H4 (cell line): ENCODE results near the gene SLC52A3. TPM values are rescaled to one million over a fixed set of nuclear protein-coding genes. Genes with fewer than 3 reads are reported as not detected.
A peak's percentile ranks its signal among the peaks of the same experiment; 100 is the strongest.
"Not testable (repeated sequence)": the region's sequence is repeated elsewhere in the genome, so short reads cannot be mapped to it uniquely, and the experiment has no call there.

Source experiments
- DNase-seq: peaks from one replicate; pipeline ENCODE4 v3.0.0-alpha.2; 2015; ENCODE audit warnings: low spot score
- total RNA-seq: library from RNA; depleted of rRNA; stranded (reverse); fragments of >200 nt; shearing (Covaris generic); gene quantifications from 2 replicates; pipeline ENCODE4 v1.2.3, GENCODE V29; 2014; rRNA removed

Gene SLC52A3
- total RNA-seq, result 0.12 TPM in 1 of 2 replicates, not detected in the other

GRCh38 chr20:768426-768978 is at the start of gene SLC52A3:
Gene SLC52A3, minus strand, starts transcription at chr20:768500. Its CDS starts 2,726 bp downstream, at chr20:765774.
- DNase-seq, result no peak

- DNase-seq, result peak; percentile 37
These were observed 47.8 kb upstream of the SLC52A3 start for GRCh38 chr20:815914-816606.

- no peak for DNase-seq
These were observed 46.9 kb upstream of the SLC52A3 start for GRCh38 chr20:815226-815625.

GRCh38 chr20:813390-813789 is 45.1 kb upstream of the SLC52A3 start:
- no peak for DNase-seq

- not testable (repeated sequence) for DNase-seq
These were observed 44.1 kb upstream of the SLC52A3 start for GRCh38 chr20:812435-812814.

GRCh38 chr20:811776-812434 is 43.6 kb upstream of the SLC52A3 start:
- DNase-seq, result not testable (repeated sequence)

GRCh38 chr20:805713-806112 is 37.4 kb upstream of the SLC52A3 start:
- no peak for DNase-seq

- no peak for DNase-seq
These were observed 33.4 kb upstream of the SLC52A3 start for GRCh38 chr20:801678-802077.

GRCh38 chr20:800026-800425 is 31.7 kb upstream of the SLC52A3 start:
- DNase-seq, result not testable (repeated sequence)

GRCh38 chr20:798746-799145 is 30.4 kb upstream of the SLC52A3 start:
- DNase-seq, result not testable (repeated sequence)

- no peak for DNase-seq
These were observed 28.6 kb upstream of the SLC52A3 start for GRCh38 chr20:796921-797320.

- DNase-seq, result no peak
These were observed 23.9 kb upstream of the SLC52A3 start for GRCh38 chr20:792248-792647.

GRCh38 chr20:791056-791455 is 22.8 kb upstream of the SLC52A3 start:
- DNase-seq, result no peak

- DNase-seq, result no peak
These were observed 19.5 kb upstream of the SLC52A3 start for GRCh38 chr20:787825-788224.

GRCh38 chr20:779771-780170 is 11.5 kb upstream of the SLC52A3 start:
- DNase-seq, result no peak

GRCh38 chr20:776165-776564 is 7.9 kb upstream of the SLC52A3 start:
- no peak for DNase-seq

- DNase-seq, result no peak
These were observed 7.4 kb upstream of the SLC52A3 start for GRCh38 chr20:775679-776135.

GRCh38 chr20:774660-775057 is 6.4 kb upstream of the SLC52A3 start:
- DNase-seq, result no peak

GRCh38 chr20:774016-774659 is 5.8 kb upstream of the SLC52A3 start:
- no peak for DNase-seq

GRCh38 chr20:772806-773205 is 4.5 kb upstream of the SLC52A3 start:
- no peak for DNase-seq

- no peak for DNase-seq
These were observed 3.6 kb upstream of the SLC52A3 start for GRCh38 chr20:771741-772464.

GRCh38 chr20:770691-771090 is 2.4 kb upstream of the SLC52A3 start:
- no peak for DNase-seq
